GM19193 (cell line): ENCODE measurements around the gene RPS29.
A peak's percentile ranks its signal among the peaks of the same experiment; 100 is the strongest.

Experiments
- POLR2A ChIP-seq: IDR thresholded peaks from 4 replicates; pipeline ENCODE4 v1.6.1; 2011; ENCODE audit not compliant: insufficient read depth, insufficient read length; ENCODE audit errors: extremely low read depth

Gene RPS29

DNA sequence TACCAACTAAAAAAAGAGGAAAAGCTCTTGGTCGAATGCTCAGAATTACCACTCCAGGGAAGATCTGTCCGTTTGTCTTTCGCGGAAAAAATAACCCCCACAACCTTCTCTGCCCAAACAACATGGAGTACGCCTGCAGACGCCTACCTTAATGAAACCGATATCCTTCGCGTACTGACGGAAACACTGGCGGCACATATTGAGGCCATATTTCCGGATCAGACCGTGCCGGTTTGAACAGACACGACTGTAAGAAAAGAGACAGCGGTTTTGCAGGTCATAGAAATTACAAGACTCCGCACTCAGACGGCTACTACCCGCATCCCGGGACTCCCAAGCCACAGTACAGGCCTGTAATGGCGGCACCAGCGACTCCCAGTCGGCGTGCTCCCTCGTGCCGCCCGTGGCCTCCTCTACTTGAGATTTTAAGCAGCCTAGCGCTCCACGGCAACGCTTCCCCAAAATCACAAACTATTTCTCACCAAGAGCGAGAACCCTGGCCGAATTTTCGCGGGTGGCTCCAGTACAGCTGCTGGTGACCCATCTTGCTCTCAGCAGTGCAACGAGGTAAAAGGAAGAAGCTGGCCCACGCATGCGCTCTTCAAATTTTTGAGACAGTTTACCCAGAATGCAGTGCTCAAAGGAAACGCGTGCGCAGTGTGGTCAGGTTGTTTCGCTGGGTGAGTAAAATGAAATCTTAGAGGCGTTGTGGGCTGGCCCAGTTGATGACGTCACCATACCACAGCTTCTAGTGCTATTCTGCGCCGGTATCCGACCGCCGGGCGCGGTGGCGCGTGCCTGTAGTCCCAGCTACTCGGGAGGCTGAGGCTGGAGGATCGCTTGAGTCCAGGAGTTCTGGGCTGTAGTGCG is at the start of gene RPS29:
RPS29 (minus strand) TSS at position 578 of the 870 bp plus-strand sequence; CDS start at position 544, 34 bp downstream.
- peak; percentile 95 for TF ChIP-seq POLR2A

DNA sequence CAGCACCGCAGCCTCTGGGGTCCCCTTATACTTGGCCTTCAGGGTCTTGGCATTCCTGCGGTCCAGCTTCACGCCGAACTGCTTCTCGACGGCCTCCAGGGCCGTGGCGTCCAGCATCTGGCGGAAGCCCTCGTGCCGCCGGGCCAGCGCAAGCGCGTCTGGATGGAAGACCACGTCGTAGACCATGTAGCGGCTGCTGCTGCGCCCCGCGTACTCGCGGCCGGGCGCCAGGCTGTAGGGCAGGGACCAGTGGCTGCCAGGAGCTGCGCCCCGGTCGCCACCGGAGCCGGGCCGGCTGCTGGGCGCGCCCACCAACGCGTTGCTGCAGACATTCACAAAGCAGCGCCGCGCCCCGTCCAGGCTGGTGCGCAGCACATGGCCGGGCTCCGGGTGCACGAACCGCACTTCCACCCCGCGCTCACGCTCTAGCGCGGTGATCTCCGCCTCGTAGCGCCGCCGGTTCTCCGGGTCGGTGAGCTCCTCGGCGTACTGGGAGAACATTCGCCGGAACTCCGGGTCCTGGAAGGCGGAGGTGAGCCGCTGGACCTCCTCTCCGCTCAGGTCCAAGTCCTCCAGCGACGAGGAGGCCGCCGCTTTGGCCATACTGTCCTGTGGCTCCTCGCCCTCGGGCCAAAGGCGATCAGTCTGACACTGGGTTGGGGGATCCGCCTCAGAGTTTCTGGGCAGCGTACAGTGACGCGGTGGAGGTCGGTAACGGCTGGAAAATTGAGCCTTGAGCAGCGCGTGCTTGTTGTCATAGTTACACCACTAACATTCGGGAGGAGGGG is 48.6 kb upstream of the RPS29 start, which contains the start of gene DNAAF2:
DNAAF2 (minus strand) TSS at position 698 of the 788 bp plus-strand sequence; CDS start at position 603, 95 bp downstream.
- TF ChIP-seq POLR2A, result no peak

DNA sequence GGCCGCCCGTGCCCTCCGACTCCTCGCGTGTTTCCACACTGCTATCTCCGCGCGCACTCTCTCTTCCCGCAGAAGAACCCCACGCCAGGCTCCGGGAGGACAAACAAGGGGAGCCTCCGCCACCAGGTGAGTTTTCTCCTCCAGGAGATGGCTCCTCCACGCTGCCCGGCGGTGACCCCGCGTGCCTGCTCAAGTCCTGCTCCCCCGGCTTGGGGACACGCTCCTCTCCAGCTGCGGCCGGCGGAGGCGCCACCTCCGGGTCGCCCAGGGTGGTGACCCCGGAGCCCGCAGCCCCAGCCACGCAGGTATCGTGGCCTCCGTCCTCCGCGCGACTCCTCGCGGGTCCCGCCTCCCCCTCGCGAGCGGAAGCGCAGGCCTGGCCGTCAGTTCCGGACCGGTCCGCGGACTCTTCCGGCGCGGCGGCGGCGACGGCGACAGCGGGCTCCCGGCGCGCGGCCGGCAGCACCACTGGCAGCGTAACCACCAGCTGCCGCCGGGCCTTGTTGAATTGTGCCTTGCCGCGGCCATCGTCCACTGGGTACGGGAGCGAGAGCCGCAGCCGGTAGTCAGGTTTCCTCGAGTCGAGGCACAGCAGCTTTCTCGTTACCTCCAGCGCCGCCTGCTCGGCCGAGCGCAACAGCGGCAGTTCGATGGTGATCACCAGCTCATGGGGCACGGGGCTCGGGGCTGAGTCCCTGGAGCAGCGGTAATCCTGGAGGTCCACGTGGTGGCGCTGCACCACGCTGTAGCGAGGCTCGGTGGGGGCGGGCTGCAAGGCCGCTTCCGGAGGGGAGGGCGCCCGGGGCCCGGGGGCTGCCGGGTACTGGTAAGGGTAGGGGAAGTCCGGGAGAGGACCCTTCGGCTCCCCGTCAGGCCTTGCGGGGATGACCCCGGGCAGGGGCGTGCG is 47.7 kb upstream of the RPS29 start:
- peak; percentile 95 for TF ChIP-seq POLR2A

DNA sequence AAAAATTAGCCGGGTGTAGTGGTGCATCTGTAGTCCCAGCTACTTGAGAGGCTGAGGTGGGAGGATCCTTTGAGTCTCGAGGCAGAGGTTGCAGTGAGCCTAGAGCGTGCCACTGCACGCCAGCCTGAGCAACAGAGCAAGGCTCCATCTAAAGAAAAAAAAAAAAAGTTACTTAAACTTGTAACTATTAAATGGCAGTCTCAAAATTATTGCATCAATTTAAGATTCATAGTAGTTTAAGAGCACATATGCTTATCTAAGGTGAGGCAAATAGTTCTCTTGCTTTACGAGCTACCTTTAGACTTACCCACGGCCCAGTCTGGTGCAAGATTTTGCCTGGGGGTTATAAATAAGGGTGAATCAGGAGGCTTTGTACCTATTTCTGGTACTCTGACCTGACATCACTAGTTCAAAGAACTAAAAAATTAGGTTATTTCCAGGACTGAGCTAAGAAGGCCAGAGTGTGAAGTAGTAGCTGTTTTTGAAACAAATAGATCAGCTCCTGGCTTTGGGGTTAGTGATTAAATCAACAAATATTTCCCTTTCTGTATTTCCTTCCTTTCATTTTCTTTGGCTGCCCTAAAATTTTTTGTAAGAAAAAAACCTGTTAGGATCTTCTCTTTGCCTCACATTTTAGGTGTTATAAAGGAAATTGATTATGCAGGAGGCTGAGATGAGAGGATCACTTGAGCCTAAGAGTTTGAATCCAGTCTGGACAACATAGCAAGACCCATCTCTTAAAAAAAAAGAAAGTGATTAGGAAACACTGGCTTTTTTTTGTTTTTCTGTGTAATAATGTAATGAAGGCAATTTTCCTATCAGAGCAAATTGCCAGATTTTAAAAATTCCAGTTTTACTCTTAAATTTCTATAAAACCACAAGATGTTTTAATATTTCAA is 38.0 kb upstream of the RPS29 start:
- no peak for TF ChIP-seq POLR2A

DNA sequence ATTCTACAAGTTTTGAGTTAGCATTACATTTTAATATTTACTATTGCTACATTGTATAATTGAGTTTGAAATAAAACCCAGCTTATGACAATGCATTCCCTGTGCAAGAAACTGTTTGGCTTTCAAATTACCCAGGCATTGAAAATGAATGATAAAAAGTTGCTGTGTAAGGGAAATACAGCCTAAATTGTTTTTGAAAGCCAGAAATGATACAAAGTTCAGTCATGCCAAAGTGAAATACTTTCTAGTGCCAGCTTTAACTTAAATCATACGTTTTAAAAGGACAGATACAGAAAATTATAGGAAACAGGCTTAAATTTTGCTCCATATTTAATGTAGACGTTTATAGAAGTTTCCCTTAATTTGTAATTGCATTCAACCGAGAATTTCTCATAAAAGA is 37.2 kb upstream of the RPS29 start:
- TF ChIP-seq POLR2A, result no peak

DNA sequence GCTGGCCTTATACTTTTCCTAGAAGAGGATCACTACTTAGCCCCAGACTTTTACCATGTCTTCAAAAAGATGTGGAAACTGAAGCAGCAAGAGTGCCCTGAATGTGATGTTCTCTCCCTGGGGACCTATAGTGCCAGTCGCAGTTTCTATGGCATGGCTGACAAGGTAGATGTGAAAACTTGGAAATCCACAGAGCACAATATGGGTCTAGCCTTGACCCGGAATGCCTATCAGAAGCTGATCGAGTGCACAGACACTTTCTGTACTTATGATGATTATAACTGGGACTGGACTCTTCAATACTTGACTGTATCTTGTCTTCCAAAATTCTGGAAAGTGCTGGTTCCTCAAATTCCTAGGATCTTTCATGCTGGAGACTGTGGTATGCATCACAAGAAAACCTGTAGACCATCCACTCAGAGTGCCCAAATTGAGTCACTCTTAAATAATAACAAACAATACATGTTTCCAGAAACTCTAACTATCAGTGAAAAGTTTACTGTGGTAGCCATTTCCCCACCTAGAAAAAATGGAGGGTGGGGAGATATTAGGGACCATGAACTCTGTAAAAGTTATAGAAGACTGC is 35.9 kb upstream of the RPS29 start:
- TF ChIP-seq POLR2A, result no peak

DNA sequence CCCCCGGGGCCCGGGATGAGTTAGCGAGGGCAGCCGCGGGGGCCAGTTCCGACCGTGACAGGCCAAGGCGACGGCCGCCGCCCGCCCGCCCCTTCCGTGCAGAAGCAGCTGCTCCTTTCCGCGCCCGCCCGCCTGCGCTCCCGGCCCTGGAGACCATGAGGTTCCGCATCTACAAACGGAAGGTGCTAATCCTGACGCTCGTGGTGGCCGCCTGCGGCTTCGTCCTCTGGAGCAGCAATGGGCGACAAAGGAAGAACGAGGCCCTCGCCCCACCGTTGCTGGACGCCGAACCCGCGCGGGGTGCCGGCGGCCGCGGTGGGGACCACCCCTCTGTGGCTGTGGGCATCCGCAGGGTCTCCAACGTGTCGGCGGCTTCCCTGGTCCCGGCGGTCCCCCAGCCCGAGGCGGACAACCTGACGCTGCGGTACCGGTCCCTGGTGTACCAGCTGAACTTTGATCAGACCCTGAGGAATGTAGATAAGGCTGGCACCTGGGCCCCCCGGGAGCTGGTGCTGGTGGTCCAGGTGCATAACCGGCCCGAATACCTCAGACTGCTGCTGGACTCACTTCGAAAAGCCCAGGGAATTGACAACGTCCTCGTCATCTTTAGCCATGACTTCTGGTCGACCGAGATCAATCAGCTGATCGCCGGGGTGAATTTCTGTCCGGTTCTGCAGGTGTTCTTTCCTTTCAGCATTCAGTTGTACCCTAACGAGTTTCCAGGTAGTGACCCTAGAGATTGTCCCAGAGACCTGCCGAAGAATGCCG is 35.1 kb upstream of the RPS29 start:
- no peak for TF ChIP-seq POLR2A

DNA sequence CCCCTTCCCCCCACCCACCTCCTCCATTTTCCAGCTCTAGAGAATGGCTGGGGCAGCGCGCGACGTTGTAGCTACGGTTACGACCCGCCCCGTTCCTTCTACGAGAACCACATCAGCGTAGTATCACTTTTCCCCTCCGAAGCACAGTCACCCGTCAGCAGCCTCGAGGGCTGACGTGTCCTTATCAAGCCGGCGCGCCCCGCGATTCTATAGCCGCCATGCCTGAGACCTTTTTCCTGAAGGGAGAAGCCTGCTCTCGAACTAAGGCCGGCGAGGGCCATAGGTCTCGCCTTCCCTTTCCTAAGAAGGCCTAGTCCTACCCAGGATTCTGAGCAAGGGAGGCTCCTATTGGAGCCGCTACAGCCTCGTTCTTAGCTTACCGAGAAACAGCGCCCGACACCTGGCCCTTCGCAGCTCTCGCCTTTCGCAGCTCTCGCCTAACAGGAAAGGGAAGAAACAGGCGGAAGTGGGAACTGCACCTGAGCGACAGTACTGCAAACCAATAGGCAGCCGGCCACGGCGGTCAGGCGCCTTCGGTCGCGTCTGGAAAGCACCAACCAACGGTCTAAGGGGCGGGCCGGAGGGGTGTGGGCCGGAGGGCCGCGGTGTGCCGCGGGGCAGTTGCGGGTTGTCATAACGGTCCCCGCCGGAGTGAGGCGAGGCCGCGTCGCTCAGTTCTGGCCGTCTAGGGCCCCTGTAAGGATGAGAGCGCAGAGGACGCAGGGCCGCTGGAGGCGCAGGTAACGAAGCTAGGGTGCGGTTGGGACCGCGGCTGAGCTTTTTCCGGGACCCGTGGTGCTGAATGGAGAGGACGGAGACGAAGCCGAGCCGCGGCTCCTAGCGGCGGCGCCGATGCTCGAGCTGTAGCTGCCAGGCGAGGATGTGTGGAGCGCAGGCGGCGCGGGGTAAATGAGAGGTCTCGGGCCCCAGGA is 34.3 kb upstream of the RPS29 start, which contains the start of the genes MGAT2 and RPL36AL:
MGAT2 (plus strand) TSS at position 618 of the 932 bp plus-strand sequence. CDS start 470 bp downstream, outside the sequence.
RPL36AL (minus strand) TSS at position 445 of the 932 bp plus-strand sequence. CDS start 1,522 bp downstream, outside the sequence.
- peak; percentile 98 for TF ChIP-seq POLR2A

DNA sequence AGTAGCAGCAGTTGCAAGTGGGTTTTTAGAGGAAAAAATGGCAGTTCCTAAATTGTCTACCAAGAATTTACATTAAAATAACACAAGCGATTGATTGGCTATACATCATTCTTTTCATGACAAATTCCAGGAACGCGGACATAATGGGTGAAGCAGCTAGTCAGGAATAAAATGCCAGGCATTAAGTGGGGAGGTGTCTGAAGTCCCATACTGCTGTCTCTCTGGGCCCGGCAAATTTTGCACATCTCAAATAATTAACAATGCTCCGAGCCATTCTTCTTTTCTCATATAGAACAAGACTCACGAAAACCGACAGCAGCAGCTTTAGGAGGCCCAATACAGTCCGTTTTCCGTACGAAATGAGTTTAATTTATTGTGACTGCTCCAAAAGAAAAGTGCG is 33.5 kb upstream of the RPS29 start:
- TF ChIP-seq POLR2A, result no peak

DNA sequence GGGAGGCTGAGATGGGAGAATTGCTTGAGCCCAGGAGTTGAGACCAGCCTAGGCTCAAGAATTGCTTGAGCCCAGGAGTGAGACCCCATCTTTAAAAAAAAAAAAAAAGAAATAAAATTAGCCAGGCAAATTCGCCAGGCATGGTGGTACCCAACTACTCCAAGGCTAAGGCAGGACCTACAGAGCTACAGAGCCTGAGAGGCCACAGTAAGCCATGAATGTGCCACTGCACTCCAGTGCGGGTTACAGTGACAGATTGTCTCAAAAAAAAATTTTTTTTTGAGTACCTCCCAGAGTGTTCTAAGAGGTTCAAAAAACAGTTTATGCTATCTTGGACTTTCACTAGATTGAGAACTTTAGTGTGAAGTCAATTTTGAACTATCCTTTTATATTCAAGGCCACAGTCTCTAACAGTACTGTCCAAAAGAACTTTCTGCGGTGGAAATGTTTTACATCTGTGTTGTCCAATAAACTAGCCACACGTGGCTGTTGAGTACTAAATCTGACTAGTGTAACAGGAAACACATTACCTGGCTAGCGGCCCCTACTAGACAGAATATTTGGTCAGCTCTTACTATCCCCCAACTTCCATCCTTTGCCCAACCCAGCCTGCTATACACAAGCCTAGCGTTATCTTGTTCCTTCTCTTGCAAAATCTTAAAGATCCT is 31.8 kb upstream of the RPS29 start:
- no peak for TF ChIP-seq POLR2A

DNA sequence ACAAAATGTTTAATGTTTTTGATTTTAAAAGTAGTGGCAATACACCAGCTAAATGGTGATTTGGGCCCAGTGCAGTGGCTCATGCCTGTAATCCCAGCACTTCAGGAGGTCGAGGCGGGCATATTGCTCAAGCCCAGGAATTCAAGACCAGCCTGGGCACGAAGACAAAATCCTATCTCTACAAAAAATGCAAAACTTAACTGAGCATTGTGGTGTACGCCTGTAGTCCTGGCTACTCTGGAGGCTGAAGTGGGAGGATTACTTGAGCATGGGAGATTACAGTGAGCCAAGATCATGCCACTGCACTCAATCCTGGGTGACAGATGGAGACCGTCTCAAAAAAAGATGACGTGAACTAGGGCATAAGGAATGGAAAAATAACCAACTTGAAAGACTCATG is 29.6 kb upstream of the RPS29 start:
- no peak for TF ChIP-seq POLR2A

DNA sequence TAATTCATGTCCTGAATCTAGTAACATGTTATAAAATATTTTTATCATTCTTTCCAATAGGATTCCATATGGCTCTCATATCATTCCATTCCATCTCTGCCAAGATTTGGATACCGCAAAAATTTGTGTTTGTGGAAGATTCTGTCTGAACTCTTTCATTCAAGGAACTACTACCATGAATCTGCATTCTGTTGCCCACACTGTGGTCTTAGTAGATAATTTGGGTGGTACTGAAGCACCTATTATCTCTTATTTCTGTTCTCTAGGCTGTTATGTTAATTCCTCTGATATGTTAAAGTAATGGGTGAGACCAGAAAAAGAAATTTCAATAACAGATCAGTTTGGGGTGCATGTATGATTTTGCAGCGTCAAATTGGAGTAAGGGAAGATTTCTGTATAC is 28.0 kb upstream of the RPS29 start:
- no peak for TF ChIP-seq POLR2A
